ENCODE data around the gene COPS6.

The COPS6 gene

GRCh38 chr7:100088621-100089457, at the start of gene COPS6:
Gene COPS6, plus strand, starts transcription at chr7:100088969. Its CDS starts 22 bp downstream, at chr7:100088991.
- no peak for TF ChIP-seq CTCF (IDR thresholded peaks at IDR 0.05)

- no peak for TF ChIP-seq CTCF (IDR thresholded peaks at IDR 0.05)
Observed at GRCh38 chr7:100040575-100040974, 48.2 kb upstream of the COPS6 start.

- 0 out of 2 replicates have a peak, but pooled peaks have one; percentile 18 for TF ChIP-seq CTCF (IDR thresholded peaks at IDR 0.05)
Observed at GRCh38 chr7:100044718-100045117, 44.1 kb upstream of the COPS6 start.

- no peak for TF ChIP-seq CTCF (IDR thresholded peaks at IDR 0.05)
Observed at GRCh38 chr7:100048680-100049079, 40.1 kb upstream of the COPS6 start.

- TF ChIP-seq CTCF (IDR thresholded peaks at IDR 0.05) = peak; percentile 24; the same call in 1 of the 2 replicates
Observed at GRCh38 chr7:100049441-100050291, 39.1 kb upstream of the COPS6 start, which contains the start of gene ZSCAN21. Gene ZSCAN21, plus strand, starts transcription at chr7:100049774. Its CDS starts 7,233 bp downstream, at chr7:100057007.

- TF ChIP-seq CTCF (IDR thresholded peaks at IDR 0.05) = no peak
Observed at GRCh38 chr7:100051611-100052010, 37.2 kb upstream of the COPS6 start.

- TF ChIP-seq CTCF (IDR thresholded peaks at IDR 0.05) = peak; percentile 37; the same call in 1 of the 2 replicates
Observed at GRCh38 chr7:100053215-100053614, 35.6 kb upstream of the COPS6 start.

Measured in LNCAP (cell line).